Tibial artery (tissue), 4 donors: Measurements from ENCODE around the gene SCN1B.
"Not testable (repeated sequence)": the region's sequence is repeated elsewhere in the genome, so short reads cannot be mapped to it uniquely, and the experiment has no call there.

Experiments used
- DNase-seq, 2 donors: peaks; one replicate each; pipeline ENCODE4 v3.0.0-alpha.2; 2019
- H3K27ac ChIP-seq, 2 donors: fragments of 200-600 bp; sonication (generic) in 1 of 2; 1 replicate in 1 of 2; 2 replicates in 1 of 2; pipeline ENCODE4 v1.5.1; 2018 to 2019; ENCODE audit warnings: mild to moderate bottlenecking in 1 of 2
- H3K27me3 ChIP-seq, 2 donors: fragments of 200-600 bp; sonication (generic) in 1 of 2; one replicate each; pipeline versions ENCODE4 v1.5.1 to v1.6.0; 2016 to 2019
- H3K36me3 ChIP-seq, 3 donors: fragments of 200-600 bp; sonication (generic) in 2 of 3; one replicate each; pipeline ENCODE4 v1.5.1; 2016 to 2019; ENCODE audit warnings: mild to moderate bottlenecking in 2 of 3
- H3K4me1 ChIP-seq, 4 donors: fragments of 200-600 bp; sonication (generic) in 2 of 4; 1 replicate in 3 of 4; 2 replicates in 1 of 4; pipeline ENCODE4 v1.5.1; 2016 to 2019
- H3K4me3 ChIP-seq, 2 donors: fragments of 200-600 bp; sonication (generic) in 1 of 2; 1 replicate in 1 of 2; 2 replicates in 1 of 2; pipeline ENCODE4 v1.5.1; 2018 to 2019; ENCODE audit warnings: mild to moderate bottlenecking in 2 of 2
- H3K9me3 ChIP-seq, 3 donors: fragments of 200-600 bp; sonication (generic) in 1 of 3; one replicate each; pipeline ENCODE4 v1.5.1; 2016 to 2019
- intact Hi-C: fragments of 100-400 bp; cut with DNase I; formaldehyde crosslinking; loops from one replicate; pipeline ENCODE4 v1.15.0; 2023; ENCODE audit warnings: low total_unique reads
- TF ChIP-seq, protein P1 (sequence below), 2 experiments: fragments of 200-600 bp in 1 of 2; fragments of 450-650 bp in 1 of 2; IDR thresholded peaks; one replicate each; pipeline ENCODE4 v1.5.1; 2017 to 2019; ENCODE audit warnings: antibody characterized with exemption in 2 of 2, mild to moderate bottlenecking in 1 of 2, moderate library complexity in 1 of 2

SCN1B gene

DNA sequence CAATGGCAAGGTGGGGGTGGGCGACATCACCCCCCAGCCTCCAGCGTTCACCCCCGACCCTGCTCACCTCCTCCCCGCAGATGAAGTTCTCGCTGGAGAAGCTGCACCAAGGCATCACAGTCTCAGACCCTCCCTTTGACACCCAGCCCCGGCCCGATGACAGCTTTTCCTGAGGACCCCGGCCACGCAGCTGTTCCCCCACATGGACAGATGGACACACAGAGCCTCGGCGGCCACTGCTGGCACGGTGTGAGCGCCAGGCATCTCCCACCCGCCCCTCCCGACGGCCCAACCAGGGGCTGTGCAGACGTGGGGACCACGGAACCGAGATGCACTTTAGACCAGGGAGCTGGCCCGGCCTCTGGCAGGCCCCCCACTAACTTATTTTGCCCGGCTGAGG lies 4.3 kb upstream of the SCN1B start:
- Histone ChIP-seq H3K27ac (no peak overlapping the region), H3K9me3 (no peaks in the 10 kb centered on the region), H3K4me1 (peaks cover 0 to 12% (median 7%) of the 10 kb centered on the region in 4 donors), H3K36me3 (peaks cover 41 to 74% (median 65%) of the 10 kb centered on the region in 3 donors), H3K4me3 (no peak overlapping the region), H3K27me3 (no peaks in the 10 kb centered on the region)
- DNase-seq = no peak
- TF ChIP-seq, protein P1, sequence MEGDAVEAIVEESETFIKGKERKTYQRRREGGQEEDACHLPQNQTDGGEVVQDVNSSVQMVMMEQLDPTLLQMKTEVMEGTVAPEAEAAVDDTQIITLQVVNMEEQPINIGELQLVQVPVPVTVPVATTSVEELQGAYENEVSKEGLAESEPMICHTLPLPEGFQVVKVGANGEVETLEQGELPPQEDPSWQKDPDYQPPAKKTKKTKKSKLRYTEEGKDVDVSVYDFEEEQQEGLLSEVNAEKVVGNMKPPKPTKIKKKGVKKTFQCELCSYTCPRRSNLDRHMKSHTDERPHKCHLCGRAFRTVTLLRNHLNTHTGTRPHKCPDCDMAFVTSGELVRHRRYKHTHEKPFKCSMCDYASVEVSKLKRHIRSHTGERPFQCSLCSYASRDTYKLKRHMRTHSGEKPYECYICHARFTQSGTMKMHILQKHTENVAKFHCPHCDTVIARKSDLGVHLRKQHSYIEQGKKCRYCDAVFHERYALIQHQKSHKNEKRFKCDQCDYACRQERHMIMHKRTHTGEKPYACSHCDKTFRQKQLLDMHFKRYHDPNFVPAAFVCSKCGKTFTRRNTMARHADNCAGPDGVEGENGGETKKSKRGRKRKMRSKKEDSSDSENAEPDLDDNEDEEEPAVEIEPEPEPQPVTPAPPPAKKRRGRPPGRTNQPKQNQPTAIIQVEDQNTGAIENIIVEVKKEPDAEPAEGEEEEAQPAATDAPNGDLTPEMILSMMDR (IDR thresholded peaks at IDR 0.05) = no peak
- intact Hi-C loops = no loop called here

DNA sequence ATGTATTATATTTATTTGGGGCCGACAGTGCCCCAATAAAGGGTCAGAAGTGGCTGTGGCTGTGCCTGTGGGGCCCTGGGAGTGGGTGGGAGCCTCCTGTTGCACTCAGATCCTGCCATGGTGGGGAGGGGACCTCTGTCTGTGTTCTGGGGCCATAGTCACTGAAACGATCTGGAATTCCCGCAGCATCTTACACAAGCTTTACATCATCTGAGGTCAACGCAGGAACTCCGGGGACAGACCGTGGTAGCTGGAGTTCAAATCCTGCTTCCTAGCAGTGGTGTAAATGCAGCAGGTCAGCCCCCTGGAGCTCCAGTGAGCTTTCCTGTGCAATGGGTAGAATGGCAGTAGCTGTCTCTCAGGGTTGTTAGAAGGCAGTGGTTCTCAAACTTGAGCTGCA lies 3.9 kb upstream of the SCN1B start:
- no peaks in the 10 kb centered on the region for H3K27me3 ChIP-seq
- H3K4me1 ChIP-seq = peaks cover 0 to 16% (median 9%) of the 10 kb centered on the region in 4 donors
- no peak overlapping the region for H3K27ac ChIP-seq
- TF ChIP-seq, protein P1 (IDR thresholded peaks at IDR 0.05) = no peak
- H3K36me3 ChIP-seq = peaks cover 36 to 70% (median 60%) of the 10 kb centered on the region in 3 donors
- no peak for DNase-seq
- intact Hi-C loops = no loop called here
- H3K9me3 ChIP-seq = no peaks in the 10 kb centered on the region
- no peak overlapping the region for H3K4me3 ChIP-seq

DNA sequence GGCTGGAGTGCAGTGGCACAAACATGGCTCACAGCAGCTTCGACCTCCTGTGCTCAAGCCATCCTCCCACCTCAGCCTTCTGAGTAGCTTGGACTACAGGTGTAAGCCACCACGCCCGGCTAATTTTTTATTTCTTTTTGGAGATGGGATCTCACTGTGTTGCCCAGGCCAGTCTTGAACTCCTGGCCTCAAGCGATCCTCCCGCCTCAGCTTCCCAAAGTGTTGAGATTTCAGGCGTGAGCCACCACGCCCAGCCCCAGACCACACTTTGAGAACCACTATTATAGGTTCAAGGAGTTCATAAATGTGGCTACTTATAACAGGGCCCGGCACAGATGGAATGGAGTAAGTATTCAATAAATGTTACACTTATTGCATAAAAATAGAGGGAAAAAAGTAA lies 3.3 kb upstream of the SCN1B start:
- intact Hi-C loops = no loop called here
- H3K27me3 ChIP-seq = no peaks in the 10 kb centered on the region
- no peak for DNase-seq
- peaks cover 32 to 64% (median 55%) of the 10 kb centered on the region in 3 donors for H3K36me3 ChIP-seq
- peaks cover 0 to 21% (median 11%) of the 10 kb centered on the region in 4 donors for H3K4me1 ChIP-seq
- H3K9me3 ChIP-seq = no peaks in the 10 kb centered on the region
- no peak overlapping the region for H3K4me3 ChIP-seq
- H3K27ac ChIP-seq = no peak overlapping the region
- TF ChIP-seq, protein P1 (IDR thresholded peaks at IDR 0.05) = no peak

DNA sequence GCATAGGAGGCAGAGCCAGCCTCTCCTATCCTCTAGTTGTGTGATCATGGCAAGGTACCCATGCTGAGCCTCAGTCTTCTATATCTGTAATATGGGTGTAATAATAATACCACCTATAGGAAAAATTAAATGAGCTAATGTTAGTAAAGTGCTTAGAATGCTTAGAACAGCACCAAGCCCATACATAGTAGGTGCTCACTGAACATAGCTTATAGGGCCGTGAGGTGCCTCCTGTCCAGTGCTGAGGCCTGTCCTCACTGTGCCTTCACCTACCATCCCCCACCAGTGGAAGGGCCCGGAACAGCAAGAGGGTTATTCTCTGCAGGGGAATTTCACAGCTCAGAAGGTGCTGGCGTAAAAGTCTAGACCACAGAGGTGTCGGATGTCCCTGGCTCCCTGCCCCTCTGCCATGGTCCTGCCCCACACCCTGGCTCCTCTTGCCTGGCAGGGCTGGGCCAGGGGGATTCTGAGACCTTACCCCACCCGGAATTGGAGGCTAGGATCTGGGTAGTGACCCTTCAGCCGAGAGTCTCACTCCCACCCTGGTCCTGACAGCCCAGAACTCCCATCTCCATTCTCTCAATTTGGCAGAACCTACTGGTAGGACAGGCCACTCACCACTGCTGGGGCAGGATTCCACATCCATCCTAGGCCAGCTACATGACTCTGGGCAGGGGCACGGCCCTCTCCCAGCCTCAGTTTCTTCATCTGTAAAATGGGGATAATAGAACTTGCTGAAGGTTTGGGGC lies 2.2 kb upstream of the SCN1B start:
- Histone ChIP-seq H3K9me3 (no peaks in the 10 kb centered on the region), H3K36me3 (peaks cover 22 to 54% (median 45%) of the 10 kb centered on the region in 3 donors), H3K27ac (no peak overlapping the region), H3K4me3 (no peak overlapping the region), H3K4me1 (peaks cover 0 to 21% (median 11%) of the 10 kb centered on the region in 4 donors), H3K27me3 (no peaks in the 10 kb centered on the region)
- intact Hi-C loops = no loop called here
- TF ChIP-seq, protein P1 (IDR thresholded peaks at IDR 0.05) = no peak
- no peak for DNase-seq

DNA sequence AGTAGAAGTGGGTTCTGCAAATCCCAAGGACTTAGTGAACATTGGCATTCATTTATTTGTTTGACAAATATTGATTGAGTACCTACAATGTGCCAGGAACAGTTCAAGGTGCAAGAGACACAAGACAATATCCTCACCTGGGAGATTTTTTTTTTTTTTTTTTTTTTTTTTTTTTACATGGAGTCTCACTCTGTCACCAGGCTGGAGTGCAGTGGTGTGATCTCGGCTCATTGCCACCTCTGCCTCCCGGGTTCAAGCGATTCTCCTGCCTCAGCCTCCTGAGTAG lies 1.7 kb upstream of the SCN1B start:
- H3K27ac ChIP-seq, H3K9me3 ChIP-seq, intact Hi-C loops, H3K27me3 ChIP-seq, DNase-seq, H3K4me3 ChIP-seq: not testable (repeated sequence)
- H3K36me3 ChIP-seq = peaks cover 17 to 51% (median 45%) of the 10 kb centered on the region in 3 donors
- peaks cover 0 to 21% (median 11%) of the 10 kb centered on the region in 4 donors for H3K4me1 ChIP-seq

DNA sequence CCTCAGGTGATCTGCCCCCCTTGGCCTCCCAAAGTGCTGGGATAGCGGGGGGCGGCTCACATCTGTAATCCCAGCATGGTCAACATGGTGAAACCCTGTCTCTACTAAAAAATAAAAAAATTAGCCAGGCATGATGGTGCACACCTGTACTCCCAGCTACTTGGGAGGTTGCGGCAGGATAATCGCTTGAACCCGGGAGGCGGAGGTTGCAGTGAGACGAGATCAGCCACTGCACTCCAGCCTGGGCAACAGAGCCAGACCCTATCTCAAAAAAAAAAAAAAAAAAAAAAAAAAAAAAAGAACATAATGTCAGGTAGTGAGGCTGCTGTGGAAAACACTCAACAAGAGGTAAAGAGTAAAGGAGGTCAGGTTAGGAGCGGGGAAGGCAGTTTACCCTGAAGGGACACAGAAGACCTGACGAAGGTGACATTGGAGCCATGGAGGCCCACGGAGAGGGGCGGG lies 964 bp upstream of the SCN1B start:
- H3K9me3 ChIP-seq, H3K27ac ChIP-seq, H3K4me3 ChIP-seq, H3K27me3 ChIP-seq, DNase-seq, intact Hi-C loops: not testable (repeated sequence)
- Histone ChIP-seq H3K4me1 (peaks cover 0 to 21% (median 11%) of the 10 kb centered on the region in 4 donors), H3K36me3 (peaks cover 13 to 51% (median 41%) of the 10 kb centered on the region in 3 donors)
